Neuronal stem cell (in vitro differentiated cells): ENCODE data around the gene DCLRE1C. TPM values are rescaled to one million over a fixed set of nuclear protein-coding genes. Genes with fewer than 3 reads are reported as not detected.
"Not testable (repeated sequence)": the region's sequence is repeated elsewhere in the genome, so short reads cannot be mapped to it uniquely, and the experiment has no call there.

Source experiments
- DNase-seq: peaks from one replicate; pipeline ENCODE4 v3.0.0-alpha.2; 2013; ENCODE audit warnings: low spot score
- H2AFZ ChIP-seq: one replicate; pipeline ENCODE4 v1.6.1; 2013; ENCODE audit warnings: mild to moderate bottlenecking, low read length, inconsistent platforms
- H2AK5ac ChIP-seq: 2 replicates; pipeline ENCODE4 v1.6.1; 2013; ENCODE audit warnings: low read depth, mild to moderate bottlenecking, inconsistent platforms, low read length, moderate library complexity, mixed read lengths
- H2BK120ac ChIP-seq: 2 replicates; pipeline ENCODE4 v1.6.1; 2013; ENCODE audit warnings: low read depth, mild to moderate bottlenecking, inconsistent platforms, low read length, moderate library complexity, mixed read lengths
- H2BK12ac ChIP-seq: one replicate; pipeline ENCODE4 v1.6.1; 2013; ENCODE audit warnings: low read length, inconsistent platforms
- H2BK15ac ChIP-seq: 2 replicates; pipeline ENCODE4 v1.6.1; 2013; ENCODE audit warnings: mild to moderate bottlenecking, low read length, inconsistent platforms, mixed read lengths
- H2BK5ac ChIP-seq: one replicate; pipeline ENCODE4 v1.6.1; 2013; ENCODE audit warnings: inconsistent platforms, mild to moderate bottlenecking, low read length, moderate library complexity
- H3K14ac ChIP-seq: one replicate; pipeline ENCODE4 v1.6.1; 2013; ENCODE audit warnings: low read length, inconsistent platforms
- H3K18ac ChIP-seq: 2 replicates; pipeline ENCODE4 v1.6.1; 2013; ENCODE audit warnings: low read length, inconsistent platforms
- H3K23ac ChIP-seq: 2 replicates; pipeline ENCODE4 v1.6.1; 2013; ENCODE audit warnings: low read depth, mild to moderate bottlenecking, mixed read lengths, low read length, inconsistent platforms; ENCODE audit not compliant: poor library complexity
- H3K27ac ChIP-seq: replicated peaks from 3 replicates; pipeline ENCODE4 v1.5.1; 2013; ENCODE audit warnings: low read length, inconsistent platforms
- H3K27me3 ChIP-seq, 3 experiments: 2 replicates each; pipeline ENCODE4 v1.6.1; 2013; ENCODE audit warnings: low read length in 3 of 3, mild to moderate bottlenecking in 2 of 3, inconsistent platforms in 1 of 3, low read depth in 1 of 3, mixed read lengths in 1 of 3, moderate library complexity in 1 of 3; ENCODE audit not compliant: control insufficient read depth in 3 of 3, insufficient read depth in 3 of 3
- H3K36me3 ChIP-seq, 2 donors: replicated peaks in 1 of 2; 2 replicates each; pipeline ENCODE4 v1.6.1; 2013; ENCODE audit warnings: low read length in 2 of 2; ENCODE audit not compliant: control insufficient read depth in 2 of 2, insufficient read depth in 2 of 2
- H3K4ac ChIP-seq: 2 replicates; pipeline ENCODE4 v1.6.1; 2013; ENCODE audit warnings: inconsistent platforms, mild to moderate bottlenecking, low read length, moderate library complexity
- H3K4me1 ChIP-seq, 2 donors: 1 replicate in 1 of 2; 2 replicates in 1 of 2; pipeline ENCODE4 v1.6.1; 2013; ENCODE audit warnings: low read length in 2 of 2, low read depth in 1 of 2; ENCODE audit not compliant: control insufficient read depth in 2 of 2, insufficient read depth in 1 of 2
- H3K4me2 ChIP-seq: one replicate; pipeline ENCODE4 v1.6.1; 2013; ENCODE audit warnings: mild to moderate bottlenecking, low read length, inconsistent platforms; ENCODE audit not compliant: insufficient read depth, poor library complexity, severe bottlenecking
- H3K4me3 ChIP-seq, 2 donors: 2 replicates each; pipeline ENCODE4 v1.5.1; 2013; ENCODE audit warnings: low read length in 2 of 2, mild to moderate bottlenecking in 2 of 2, inconsistent platforms in 1 of 2, moderate library complexity in 1 of 2
- H3K79me1 ChIP-seq: one replicate; pipeline ENCODE4 v1.6.1; 2013; ENCODE audit warnings: low read depth, mild to moderate bottlenecking, inconsistent platforms, low read length, moderate library complexity
- H3K9ac ChIP-seq: one replicate; pipeline ENCODE4 v1.6.1; 2013; ENCODE audit warnings: mild to moderate bottlenecking, low read depth, low read length, inconsistent platforms; ENCODE audit not compliant: poor library complexity
- H3K9me3 ChIP-seq, 2 donors: replicated peaks in 1 of 2; 2 replicates each; pipeline versions ENCODE3 to v1.6.1; 2013; ENCODE audit warnings: low read length in 2 of 2, mild to moderate bottlenecking in 2 of 2, inconsistent platforms in 1 of 2, low read depth in 1 of 2, mixed read lengths in 1 of 2, moderate library complexity in 1 of 2; ENCODE audit not compliant: control insufficient read depth in 2 of 2, insufficient read depth in 1 of 2
- H4K8ac ChIP-seq: one replicate; pipeline ENCODE4 v1.6.1; 2013; ENCODE audit warnings: low read depth, mild to moderate bottlenecking, inconsistent platforms, low read length, moderate library complexity
- H4K91ac ChIP-seq: one replicate; pipeline ENCODE4 v1.6.1; 2013; ENCODE audit warnings: low read length, low read depth, mild to moderate bottlenecking, inconsistent platforms; ENCODE audit not compliant: poor library complexity
- WGBS, 2 donors: extraction: QIAGEN DNeasy Blood & Tissue Kit; methylation state at CpG; one replicate each; pipeline ENCODE4 v1.1.7; 2013; ENCODE audit warnings: missing lambda C conversion rate in 2 of 2, mixed read lengths in 1 of 2; ENCODE audit not compliant: insufficient read length in 2 of 2, insufficient replicate concordance in 1 of 2; ENCODE audit errors: extremely low coverage in 2 of 2; 5-methylcytosine and 5-hydroxymethylcytosine counted together
- polyA plus RNA-seq, 2 experiments: library from polyadenylated mRNA; stranded (reverse); fragments of 200-250 nt; gene quantifications; one replicate each; pipeline ENCODE4 v1.2.3, GENCODE V29; 2013

DCLRE1C gene
- polyA plus RNA-seq (2013, experiment 1 of 2) = 3.3 TPM
- 7.7 TPM for polyA plus RNA-seq (2013, experiment 2 of 2)

DNA sequence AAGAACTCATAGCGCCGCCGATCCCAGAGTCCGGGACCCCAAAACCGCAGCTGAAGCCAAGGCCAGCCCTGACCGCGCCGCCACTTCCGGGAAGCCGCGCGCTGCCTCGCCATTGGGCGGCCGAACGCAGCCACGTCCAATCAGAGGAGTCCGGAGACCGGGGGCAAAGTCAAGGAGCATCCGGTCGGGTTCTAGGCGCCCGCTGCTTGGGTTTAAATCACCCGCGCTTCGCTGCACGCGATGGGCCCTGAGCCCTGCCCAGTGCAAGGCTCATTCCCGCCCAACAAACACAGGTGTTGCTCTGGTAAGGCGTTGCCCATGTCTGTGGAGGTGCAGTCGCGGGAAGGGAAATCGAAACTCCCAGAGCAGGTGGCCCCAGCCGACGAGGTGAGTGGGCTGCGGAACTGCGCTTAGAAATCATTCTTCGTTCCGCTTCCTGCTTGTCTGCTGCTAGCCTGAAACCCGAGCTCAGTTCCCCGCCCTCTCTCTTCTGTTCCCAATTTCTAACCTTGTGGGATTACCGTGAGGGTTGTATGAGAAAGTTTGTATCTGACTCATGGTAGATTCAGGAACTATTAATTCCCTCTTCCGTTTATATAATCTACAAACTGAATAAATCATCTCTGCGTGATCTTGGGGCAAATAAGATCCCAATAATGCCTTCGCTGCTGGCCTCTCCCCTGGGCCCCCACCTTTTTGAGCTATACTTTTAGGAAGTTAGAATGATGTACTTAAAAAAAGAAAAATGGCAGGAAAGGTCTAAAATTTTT is at the start of gene DCLRE1C:
Gene DCLRE1C, minus strand, starts transcription at position 96 of the 770 bp plus-strand sequence. Its CDS starts 86 bp downstream, at position 10.
- Histone ChIP-seq H3K27me3 (no peaks in the 10 kb centered on the region), H3K4me3 (peak within 1 kb of the TSS; percentile 82 to 84), H3K23ac (no peak within 1 kb of the TSS), H3K36me3 (peaks cover 0 to 12% of the 10 kb centered on the region in 2 donors), H2BK5ac (no peak within 1 kb of the TSS), H4K8ac (no peak within 1 kb of the TSS), H2AFZ (peak within 1 kb of the TSS; percentile 95), H3K4me1 (peaks cover 4% of the 10 kb centered on the region in 2 donors), H4K91ac (no peak within 1 kb of the TSS), H3K9ac (peak within 1 kb of the TSS; percentile 95), H3K4ac (no peak within 1 kb of the TSS), H3K9me3 (no peaks in the 10 kb centered on the region), H2BK15ac (no peak within 1 kb of the TSS), H3K4me2 (peak within 1 kb of the TSS; percentile 83), H2BK12ac (no peak within 1 kb of the TSS), H3K14ac (no peak within 1 kb of the TSS), H2BK120ac (no peak within 1 kb of the TSS), H2AK5ac (no peak within 1 kb of the TSS), H3K27ac (peak within 1 kb of the TSS; percentile 62), H3K18ac (peak within 1 kb of the TSS; percentile 97), H3K79me1 (no peaks in the 10 kb centered on the region)
- peak; percentile 76 for DNase-seq
- no CpG with 5 or more reads among the region's 45 CpGs for WGBS, 2 donors

DNA sequence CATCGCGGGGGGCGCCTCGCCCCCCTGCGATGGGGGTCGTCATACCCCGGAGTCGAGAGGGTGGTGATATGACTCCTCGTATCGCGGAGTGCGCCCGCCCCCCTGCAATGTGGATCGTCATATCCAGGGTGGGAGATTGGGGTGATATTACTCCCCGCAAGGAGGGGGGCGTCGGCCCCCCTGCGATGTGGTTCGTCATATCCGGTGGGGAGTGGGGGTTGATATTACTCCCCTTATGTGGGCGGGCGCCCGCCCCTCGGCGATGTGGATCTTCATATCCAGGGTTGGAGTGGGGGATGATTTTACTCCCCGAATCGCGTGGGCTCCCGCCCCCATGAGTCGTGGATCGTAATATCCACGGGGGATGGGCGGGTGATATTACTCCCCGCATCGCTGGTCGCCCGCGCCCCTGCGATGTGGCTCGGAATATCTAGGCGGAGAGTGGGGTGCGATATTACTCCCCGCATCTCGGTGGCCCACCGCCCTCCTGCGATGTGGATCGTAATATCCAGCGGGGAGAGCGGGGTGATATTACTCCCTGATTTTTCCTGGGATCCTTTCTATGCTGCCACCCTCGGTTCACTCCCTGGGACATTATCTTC is 42.2 kb upstream of the DCLRE1C start:
- no peak overlapping the region for H3K4me3 ChIP-seq

DNA sequence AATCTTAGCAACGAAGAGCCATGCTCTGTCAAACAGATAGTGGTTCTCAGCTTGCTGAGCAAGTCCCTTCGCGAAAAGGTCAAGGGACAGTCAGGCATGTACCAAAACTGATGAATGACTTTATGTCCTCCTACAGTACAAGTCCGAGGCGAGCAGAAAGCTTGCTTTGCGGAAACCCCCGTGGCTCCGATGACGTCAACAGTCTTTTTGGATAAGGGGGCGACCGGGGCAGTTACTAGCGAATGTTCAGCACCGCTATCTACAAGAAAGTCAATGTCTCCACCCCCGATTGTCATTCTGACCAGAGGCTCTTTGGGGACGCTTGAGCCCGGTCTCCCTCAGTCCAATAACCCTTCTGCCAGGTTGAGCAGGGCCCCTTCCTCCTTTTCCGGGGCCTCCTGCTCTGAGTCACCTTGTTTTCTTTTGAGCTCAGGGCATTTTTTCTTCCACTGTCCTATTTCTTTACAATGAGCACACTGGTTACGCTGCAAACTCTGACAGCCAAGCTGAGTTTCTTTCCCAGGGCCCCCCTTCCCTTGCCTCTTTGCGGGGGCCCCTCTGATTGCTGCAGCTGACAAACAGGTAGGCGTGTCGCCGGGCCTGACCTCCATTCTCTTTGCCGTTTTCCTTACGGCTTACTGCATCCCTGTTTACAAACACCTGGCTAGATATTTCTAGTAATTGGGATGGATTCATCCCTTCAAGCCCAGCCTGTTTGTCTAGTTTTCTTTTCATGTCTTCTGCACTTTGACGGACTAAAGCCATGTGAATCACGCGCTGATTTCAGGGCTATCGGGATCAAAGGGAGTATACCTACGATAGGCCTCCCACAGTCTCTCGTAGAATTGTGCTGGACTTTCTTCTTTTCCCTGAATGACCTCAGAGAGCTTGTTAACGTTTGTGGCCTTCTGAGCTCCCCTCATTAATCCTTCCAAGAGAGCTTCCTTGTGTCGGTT is 39.9 kb upstream of the DCLRE1C start:
- not testable (repeated sequence) for H3K4me3 ChIP-seq

More for the DNA sequence above, 42.2 kb upstream of the DCLRE1C start:
- H3K36me3 ChIP-seq = no peaks in the 10 kb centered on the region
- no peak for DNase-seq
- no peak overlapping the region for H2AK5ac ChIP-seq
- no peak overlapping the region for H3K4ac ChIP-seq
- no peak overlapping the region for H2BK5ac ChIP-seq
- no CpG with 5 or more reads among the region's 50 CpGs for WGBS, 2 donors
- H2BK120ac ChIP-seq = peak overlapping the region; percentile 31
- H3K4me2 ChIP-seq = no peak overlapping the region
- no peak overlapping the region for H3K23ac ChIP-seq
- H2BK12ac ChIP-seq = no peak overlapping the region
- no peak overlapping the region for H3K18ac ChIP-seq
- H4K91ac ChIP-seq = no peak overlapping the region
- peaks cover 0 to 4% of the 10 kb centered on the region in 2 donors for H3K4me1 ChIP-seq
- H3K27ac ChIP-seq = no peak overlapping the region
- H3K9me3 ChIP-seq = no peaks in the 10 kb centered on the region
- no peaks in the 10 kb centered on the region for H3K79me1 ChIP-seq
- no peak overlapping the region for H3K9ac ChIP-seq
- H4K8ac ChIP-seq = no peak overlapping the region
- H3K27me3 ChIP-seq = no peaks in the 10 kb centered on the region
- H2AFZ ChIP-seq = no peak overlapping the region
- H3K14ac ChIP-seq = peak overlapping the region; percentile 8
- no peak overlapping the region for H2BK15ac ChIP-seq

More for the DNA sequence above, 39.9 kb upstream of the DCLRE1C start:
- not testable (repeated sequence) for H3K9ac ChIP-seq, H4K8ac ChIP-seq, H2BK12ac ChIP-seq, H3K79me1 ChIP-seq, H2BK120ac ChIP-seq, H3K4me1 ChIP-seq, H3K4me2 ChIP-seq, H2BK15ac ChIP-seq, H3K23ac ChIP-seq, H3K27me3 ChIP-seq, H3K18ac ChIP-seq, H3K4ac ChIP-seq, H3K27ac ChIP-seq, H3K9me3 ChIP-seq, H2AFZ ChIP-seq, H4K91ac ChIP-seq, H2AK5ac ChIP-seq, H3K14ac ChIP-seq, DNase-seq, H2BK5ac ChIP-seq, H3K36me3 ChIP-seq
- no CpG with 5 or more reads among the region's 32 CpGs for WGBS, 2 donors
